GM12891 (cell line): Measurements from ENCODE around the gene ABCC3.

Experiments used
- POLR2A ChIP-seq: IDR thresholded peaks from 2 replicates; pipeline ENCODE4 v1.6.1; 2011; ENCODE audit warnings: low read depth, low read length, control low read depth
- POLR2AphosphoS5 ChIP-seq: IDR thresholded peaks from 2 replicates; pipeline ENCODE4 v1.6.1; 2011; ENCODE audit warnings: low read depth, low read length, control low read depth
- POU2F2 ChIP-seq: IDR thresholded peaks from 2 replicates; pipeline ENCODE4 v1.6.1; 2011; ENCODE audit warnings: low read depth, mild to moderate bottlenecking, control low read depth, low read length, moderate library complexity
- SPI1 ChIP-seq: IDR thresholded peaks from 2 replicates; pipeline ENCODE4 v1.6.1; 2011; ENCODE audit warnings: low read depth, low read length, control low read depth
- TAF1 ChIP-seq: IDR thresholded peaks from 2 replicates; pipeline ENCODE4 v1.6.1; 2011; ENCODE audit warnings: low read depth, low read length, control low read depth

DNA sequence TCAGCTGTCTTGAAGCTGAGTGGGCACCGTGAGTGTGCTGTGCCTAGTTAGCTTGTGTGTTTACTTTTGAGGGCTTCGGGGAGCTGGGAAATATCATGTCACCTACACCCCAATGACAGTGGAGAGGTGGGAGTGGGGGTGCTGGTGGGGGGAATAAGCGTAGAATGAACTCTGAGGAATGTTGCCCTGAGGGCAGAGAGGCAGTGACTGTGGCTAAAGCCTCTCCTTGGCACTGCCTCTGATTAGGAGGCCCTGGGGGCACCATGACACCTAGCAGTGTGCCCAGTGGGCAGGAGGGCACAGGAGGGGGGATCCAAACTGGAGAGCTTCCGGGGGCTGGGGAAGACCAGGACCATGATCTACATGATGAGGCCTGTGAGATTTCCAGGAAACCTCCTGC is 49.3 kb upstream of the ABCC3 start:
- TF ChIP-seq POLR2A (no peak), POLR2AphosphoS5 (no peak), TAF1 (no peak), POU2F2 (no peak), SPI1 (no peak)
